Measurements from ENCODE around the gene ZNF891. TPM values are rescaled to one million over a fixed set of nuclear protein-coding genes. Genes with fewer than 3 reads are reported as not detected.
A peak's percentile ranks its signal among the peaks of the same experiment; 100 is the strongest.

The ZNF891 gene
- total and polyA plus RNA-seq, 2 of the 13 experiments (the other 11 are each of a cell fraction or from before 2014, with no cell fraction given) = 1.3 to 2.1 TPM

DNA sequence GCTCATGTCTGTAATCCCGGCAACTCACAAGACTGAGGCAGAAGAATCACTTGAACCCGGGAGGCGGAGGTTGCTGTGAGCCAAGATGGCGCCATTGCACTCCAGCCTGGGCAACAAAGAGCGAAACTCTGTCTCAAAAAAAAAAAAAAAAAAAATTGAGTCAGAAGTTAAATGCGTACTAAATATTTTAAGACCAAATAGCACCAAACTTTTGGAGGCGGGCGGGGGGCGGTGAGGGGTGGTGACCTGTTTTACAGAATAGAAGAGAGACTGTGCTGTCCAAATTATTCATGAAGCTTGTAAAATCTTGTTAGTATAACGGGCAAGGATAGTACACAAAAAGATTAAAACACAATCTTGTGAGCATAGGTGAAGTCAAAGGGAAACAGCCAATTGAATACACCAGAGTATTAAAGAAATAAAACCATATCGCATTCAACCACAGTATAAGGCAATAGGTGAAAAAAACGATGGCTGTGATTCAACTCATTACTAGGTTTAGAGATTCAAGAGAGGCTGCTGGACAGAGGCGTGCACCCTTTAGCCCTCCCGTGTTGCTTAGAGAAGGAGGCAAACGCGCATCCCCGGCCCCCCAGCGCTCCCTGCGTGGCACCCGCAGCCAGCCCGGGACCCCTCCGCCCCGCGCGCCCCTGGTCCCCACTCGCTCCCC lies 571 bp downstream of the ZNF891 start:
- ATAC-seq = peak; percentile 41
- Histone ChIP-seq H3K27me3 (ENCODE audit: control insufficient read depth in 1 of 2, insufficient read depth in 2 of 2, low read length in 2 of 2) (no peaks in the 10 kb centered on the region; a peak in 1 of 5 replicates), H2AFZ (ENCODE audit: low read length) (peak overlapping the region; percentile 42), H3K9me3 (ENCODE audit: low read length) (peaks cover 56% of the 10 kb centered on the region), H3K4me1 (ENCODE audit: insufficient read depth, low read length) (peaks cover 10% of the 10 kb centered on the region), H3K9ac (ENCODE audit: insufficient read depth, low read depth, low read length) (peak overlapping the region; percentile 88), H3K4me2 (ENCODE audit: low read depth, low read length) (peak overlapping the region; percentile 76), H4K20me1 (ENCODE audit: insufficient read depth, low read length) (no peaks in the 10 kb centered on the region), H3K36me3 (replicated peaks in 1 of 2; ENCODE audit: control insufficient read depth in 1 of 2, insufficient read depth in 2 of 2, low read length in 2 of 2) (peaks cover 0 to 12% of the 10 kb centered on the region in 2 experiments; a peak in 3 of 5 replicates), H3K27ac (ENCODE audit: extremely low read length, insufficient read depth, low read length) (peak overlapping the region; percentile 90), H3K79me2 (ENCODE audit: insufficient read depth, low read length) (no peaks in the 10 kb centered on the region), H3K4me3 (replicated peaks in 1 of 3; ENCODE audit: insufficient read depth in 1 of 3, low read depth in 2 of 3, low read length in 3 of 3) (peak overlapping the region; percentile 83 to 99 (median 96))
- in situ Hi-C loops (cut with HindIII; ENCODE audit: extremely low pct_ligation_motif_present, low pct_unique_long_range_greater_than_20kb) = no loop called here
- intact Hi-C loops (cut with micrococcal nuclease; ENCODE audit: unreplicated experiment) = loop anchor here (1.0 kb wide), 1 partner anchor 49 kb away; the partner anchor contains the start of gene ZNF140
- no TSS peak for BruUV-seq (replicated peaks)
- FAIRE-seq = no peak
- CTCF ChIA-PET (ENCODE audit: low intra/inter-chr PET ratio, low total read pairs) = no interaction called here
- 54% methylated on average over 13 of the region's 26 CpGs for WGBS (ENCODE audit: low lambda C conversion rate)
- POLR2A ChIA-PET = interaction anchor here (0.7 to 1.8 kb wide), 7 partner anchors 32 to 143 kb away, joined by 3 to 25 read pairs (median 6); partner anchors contain the start of genes ZNF268 and ZNF84
- TF ChIP-seq, protein P1, sequence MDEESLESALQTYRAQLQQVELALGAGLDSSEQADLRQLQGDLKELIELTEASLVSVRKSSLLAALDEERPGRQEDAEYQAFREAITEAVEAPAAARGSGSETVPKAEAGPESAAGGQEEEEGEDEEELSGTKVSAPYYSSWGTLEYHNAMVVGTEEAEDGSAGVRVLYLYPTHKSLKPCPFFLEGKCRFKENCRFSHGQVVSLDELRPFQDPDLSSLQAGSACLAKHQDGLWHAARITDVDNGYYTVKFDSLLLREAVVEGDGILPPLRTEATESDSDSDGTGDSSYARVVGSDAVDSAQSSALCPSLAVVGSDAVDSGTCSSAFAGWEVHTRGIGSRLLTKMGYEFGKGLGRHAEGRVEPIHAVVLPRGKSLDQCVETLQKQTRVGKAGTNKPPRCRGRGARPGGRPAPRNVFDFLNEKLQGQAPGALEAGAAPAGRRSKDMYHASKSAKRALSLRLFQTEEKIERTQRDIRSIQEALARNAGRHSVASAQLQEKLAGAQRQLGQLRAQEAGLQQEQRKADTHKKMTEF (CRISPR knock-in tag; IDR thresholded peaks at IDR 0.05) = no peak
- no peak for TF ChIP-seq TEAD3 (CRISPR knock-in tag; optimal IDR thresholded peaks at IDR 0.05; ENCODE audit: borderline replicate concordance)
- TF ChIP-seq HNF1A (IDR thresholded peaks at IDR 0.05; ENCODE audit: low read depth) = no peak
- TF ChIP-seq HNF1A (CRISPR knock-in tag; IDR thresholded peaks at IDR 0.05; ENCODE audit: borderline replicate concordance) = no peak
- peak; percentile 25; the same call in 1 of the 2 replicates for TF ChIP-seq ZNF670 (CRISPR knock-in tag; IDR thresholded peaks at IDR 0.05; ENCODE audit: borderline replicate concordance)
- peak; percentile 2 for DNase-seq (ENCODE audit: low spot score)

All from HepG2 (cell line).